ENCODE data around the gene PLEKHG1.

PLEKHG1 gene

GRCh38 chr6:150633486-150633834 lies 33.8 kb downstream of the PLEKHG1 start:
- H3K27ac Mint-ChIP-seq: no peak overlapping the region
- no peaks in the 10 kb centered on the region for H3K9me3 Mint-ChIP-seq
- peaks cover 5% of the 10 kb centered on the region for H3K36me3 Mint-ChIP-seq (ENCODE audit: low read depth)
- no peak for DNase-seq
- peaks cover 78% of the 10 kb centered on the region for H3K4me1 Mint-ChIP-seq
- H3K27me3 Mint-ChIP-seq (ENCODE audit: low read depth, poor library complexity): peaks cover 7% of the 10 kb centered on the region
- H3K4me3 Mint-ChIP-seq: no peak overlapping the region
- no peak for TF ChIP-seq CTCF (IDR thresholded peaks at IDR 0.05)

DNA sequence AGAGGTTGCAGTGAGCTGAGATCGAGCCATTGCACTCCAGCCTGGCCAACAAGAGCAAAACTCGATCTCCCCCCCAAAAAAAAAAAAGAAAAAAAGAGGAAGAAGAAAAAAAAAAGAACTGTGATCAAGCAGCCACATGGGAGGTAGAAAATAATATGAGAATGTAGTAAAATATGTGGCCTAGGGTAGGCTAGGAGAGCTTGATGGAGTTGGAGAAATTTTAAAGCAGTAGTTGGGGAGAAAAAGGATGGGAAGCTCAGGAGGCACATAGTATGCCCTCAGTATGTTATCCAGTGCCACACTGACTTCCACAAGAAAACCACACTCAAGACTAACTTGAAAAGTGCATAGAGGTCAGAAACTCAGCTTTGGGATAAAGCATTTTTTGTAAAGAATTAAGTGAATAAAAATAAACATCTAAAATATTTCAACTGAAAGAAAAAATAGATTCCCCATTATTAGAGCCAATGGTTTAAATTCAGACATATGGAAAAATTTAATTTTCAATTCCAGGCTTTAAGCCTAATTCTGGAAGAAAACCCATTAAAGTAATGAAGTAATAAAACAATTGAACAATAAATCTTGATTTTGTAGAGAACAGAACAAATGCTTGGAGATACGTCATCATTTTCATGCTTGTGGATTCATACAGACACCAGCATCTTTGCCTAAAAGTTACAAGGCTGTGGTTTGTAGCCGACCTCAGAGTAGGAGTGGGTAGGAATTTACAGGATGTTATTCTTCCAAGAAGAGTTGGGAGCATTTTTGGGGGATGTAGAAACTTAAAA lies 34.7 kb downstream of the PLEKHG1 start:
- Mint-ChIP-seq H3K27ac (peak overlapping the region; percentile 43), H3K4me3 (no peak overlapping the region)
- no peak for DNase-seq

DNA sequence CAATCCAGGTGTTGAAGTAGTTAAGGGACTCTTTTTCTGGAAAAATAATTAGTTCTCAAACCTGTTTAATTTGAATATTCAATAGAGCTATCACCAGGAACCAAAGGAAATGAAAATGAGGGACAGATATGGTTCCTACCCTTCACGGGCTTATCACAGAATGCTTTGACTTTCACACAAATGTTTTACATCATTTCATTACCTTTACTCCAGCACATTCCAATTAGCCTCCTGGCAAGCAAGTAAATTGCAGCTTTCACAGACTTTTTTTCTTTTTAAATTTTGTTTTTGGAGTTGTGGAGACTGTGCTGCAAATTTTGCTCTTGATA lies 35.2 kb downstream of the PLEKHG1 start:
- no peaks in the 10 kb centered on the region for H3K9me3 Mint-ChIP-seq
- DNase-seq: no peak
- peaks cover 5% of the 10 kb centered on the region for H3K36me3 Mint-ChIP-seq (ENCODE audit: low read depth)
- no peak overlapping the region for H3K4me3 Mint-ChIP-seq
- peaks cover 81% of the 10 kb centered on the region for H3K4me1 Mint-ChIP-seq
- H3K27me3 Mint-ChIP-seq (ENCODE audit: low read depth, poor library complexity): peaks cover 6% of the 10 kb centered on the region
- TF ChIP-seq CTCF (IDR thresholded peaks at IDR 0.05): no peak
- H3K27ac Mint-ChIP-seq: peak overlapping the region; percentile 43

More for the DNA sequence above, 34.7 kb downstream of the PLEKHG1 start:
- H3K4me1 Mint-ChIP-seq: peaks cover 77% of the 10 kb centered on the region
- TF ChIP-seq CTCF (IDR thresholded peaks at IDR 0.05): no peak
- H3K27me3 Mint-ChIP-seq (ENCODE audit: low read depth, poor library complexity): peaks cover 6% of the 10 kb centered on the region
- H3K9me3 Mint-ChIP-seq: no peaks in the 10 kb centered on the region
- peaks cover 5% of the 10 kb centered on the region for H3K36me3 Mint-ChIP-seq (ENCODE audit: low read depth)

GRCh38 chr6:150635906-150636514 lies 36.3 kb downstream of the PLEKHG1 start:
- H3K27ac Mint-ChIP-seq: peak overlapping the region; percentile 20
- peaks cover 91% of the 10 kb centered on the region for H3K4me1 Mint-ChIP-seq
- H3K27me3 Mint-ChIP-seq (ENCODE audit: low read depth, poor library complexity): peaks cover 3% of the 10 kb centered on the region
- no peak overlapping the region for H3K4me3 Mint-ChIP-seq
- H3K9me3 Mint-ChIP-seq: no peaks in the 10 kb centered on the region
- peaks cover 5% of the 10 kb centered on the region for H3K36me3 Mint-ChIP-seq (ENCODE audit: low read depth)
- no peak for TF ChIP-seq CTCF (IDR thresholded peaks at IDR 0.05)
- DNase-seq: no peak

DNA sequence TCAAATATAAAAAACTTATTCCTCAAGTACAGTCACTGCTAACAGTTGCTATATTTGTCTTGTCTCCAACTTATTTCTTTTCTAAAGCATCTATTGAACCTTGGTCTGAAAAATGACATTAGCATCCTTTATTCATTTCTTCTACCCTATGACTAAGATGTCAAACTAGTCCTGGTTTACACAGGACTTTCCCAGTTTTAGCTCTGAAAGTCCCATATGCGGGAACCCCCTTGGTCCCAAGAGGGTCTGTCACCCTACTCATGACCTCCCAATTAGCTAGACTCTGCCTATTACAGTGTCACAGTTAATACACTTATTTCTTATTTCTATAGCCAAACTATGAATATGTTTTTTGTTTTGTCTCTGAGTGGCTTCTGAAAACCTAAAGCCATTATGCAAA lies 37.1 kb downstream of the PLEKHG1 start:
- H3K27ac Mint-ChIP-seq: no peak overlapping the region
- no peak for TF ChIP-seq CTCF (IDR thresholded peaks at IDR 0.05)
- no peaks in the 10 kb centered on the region for H3K27me3 Mint-ChIP-seq (ENCODE audit: low read depth, poor library complexity)
- H3K4me1 Mint-ChIP-seq: peaks cover 93% of the 10 kb centered on the region
- peaks cover 5% of the 10 kb centered on the region for H3K36me3 Mint-ChIP-seq (ENCODE audit: low read depth)
- H3K9me3 Mint-ChIP-seq: no peaks in the 10 kb centered on the region
- H3K4me3 Mint-ChIP-seq: no peak overlapping the region
- no peak for DNase-seq

DNA sequence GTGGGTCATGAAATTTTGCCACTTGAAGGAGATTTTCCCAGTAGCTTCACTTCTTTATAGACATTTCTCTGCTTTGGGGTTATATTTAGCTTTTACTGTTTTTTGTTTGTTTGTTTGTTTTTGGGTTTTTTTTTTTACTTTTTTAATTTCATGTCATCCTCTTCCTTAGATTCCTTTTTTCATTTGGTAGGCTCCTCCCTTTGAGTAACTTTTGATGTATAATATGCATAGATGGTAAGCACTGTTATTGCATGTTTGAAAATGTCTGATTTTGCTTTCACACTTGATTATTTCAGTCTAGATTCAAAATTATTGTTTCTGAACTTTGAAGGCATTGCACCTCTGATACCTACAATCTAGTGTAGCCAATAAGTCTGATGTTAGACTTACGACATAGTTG lies 37.6 kb downstream of the PLEKHG1 start:
- TF ChIP-seq CTCF (IDR thresholded peaks at IDR 0.05): no peak
- H3K9me3 Mint-ChIP-seq: no peaks in the 10 kb centered on the region
- H3K36me3 Mint-ChIP-seq (ENCODE audit: low read depth): peaks cover 5% of the 10 kb centered on the region
- peaks cover 89% of the 10 kb centered on the region for H3K4me1 Mint-ChIP-seq
- no peak overlapping the region for H3K4me3 Mint-ChIP-seq
- H3K27ac Mint-ChIP-seq: no peak overlapping the region
- DNase-seq: no peak
- H3K27me3 Mint-ChIP-seq (ENCODE audit: low read depth, poor library complexity): no peaks in the 10 kb centered on the region

Data from nephron progenitor cell (in vitro differentiated cells).